ENCODE data around the gene NECAB3.

DNA sequence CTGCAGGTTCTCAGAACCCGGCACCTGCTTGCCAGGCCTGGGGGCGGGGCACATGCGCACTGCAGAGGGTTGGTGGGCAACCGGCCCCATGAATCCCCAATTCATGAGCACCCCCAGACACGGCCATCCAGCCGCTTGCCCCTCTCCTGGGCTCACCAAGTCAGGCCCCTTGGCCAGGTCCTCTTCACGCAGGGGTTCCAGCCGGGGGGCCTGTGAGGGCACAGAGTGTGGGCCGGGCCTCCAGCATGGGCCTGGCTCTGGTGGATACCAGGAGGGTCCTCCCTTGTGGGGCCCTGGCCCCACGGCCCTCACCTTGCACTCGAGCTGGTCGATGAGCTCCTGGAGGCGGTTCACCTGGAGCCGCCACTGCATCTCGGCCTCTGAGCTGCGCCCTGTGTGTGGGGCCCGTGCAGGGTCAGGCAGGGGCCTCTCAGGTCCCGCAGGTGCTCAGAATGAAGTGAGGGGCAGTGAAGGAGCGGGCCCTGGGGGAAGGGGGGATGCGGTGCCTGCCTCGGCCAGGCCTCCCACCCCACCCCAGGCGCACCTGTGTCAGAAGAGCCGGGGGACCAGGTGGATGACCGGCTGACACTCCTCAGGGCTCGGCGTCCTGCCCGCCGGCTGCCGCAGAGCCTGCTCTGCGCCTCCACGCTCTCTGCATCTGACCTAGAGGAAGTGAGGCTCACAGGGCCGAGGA lies 14.7 kb downstream of the NECAB3 start:
- TF ChIP-seq, protein P1, sequence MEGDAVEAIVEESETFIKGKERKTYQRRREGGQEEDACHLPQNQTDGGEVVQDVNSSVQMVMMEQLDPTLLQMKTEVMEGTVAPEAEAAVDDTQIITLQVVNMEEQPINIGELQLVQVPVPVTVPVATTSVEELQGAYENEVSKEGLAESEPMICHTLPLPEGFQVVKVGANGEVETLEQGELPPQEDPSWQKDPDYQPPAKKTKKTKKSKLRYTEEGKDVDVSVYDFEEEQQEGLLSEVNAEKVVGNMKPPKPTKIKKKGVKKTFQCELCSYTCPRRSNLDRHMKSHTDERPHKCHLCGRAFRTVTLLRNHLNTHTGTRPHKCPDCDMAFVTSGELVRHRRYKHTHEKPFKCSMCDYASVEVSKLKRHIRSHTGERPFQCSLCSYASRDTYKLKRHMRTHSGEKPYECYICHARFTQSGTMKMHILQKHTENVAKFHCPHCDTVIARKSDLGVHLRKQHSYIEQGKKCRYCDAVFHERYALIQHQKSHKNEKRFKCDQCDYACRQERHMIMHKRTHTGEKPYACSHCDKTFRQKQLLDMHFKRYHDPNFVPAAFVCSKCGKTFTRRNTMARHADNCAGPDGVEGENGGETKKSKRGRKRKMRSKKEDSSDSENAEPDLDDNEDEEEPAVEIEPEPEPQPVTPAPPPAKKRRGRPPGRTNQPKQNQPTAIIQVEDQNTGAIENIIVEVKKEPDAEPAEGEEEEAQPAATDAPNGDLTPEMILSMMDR (IDR thresholded peaks at IDR 0.05): no peak
- TF ChIP-seq POLR2A (IDR thresholded peaks at IDR 0.05): no peak

Measured in vagina (tissue), 2 donors.